HG02870 (cell line): ENCODE results near the gene FAM25G.
"Not testable (repeated sequence)": the region's sequence is repeated elsewhere in the genome, so short reads cannot be mapped to it uniquely, and the experiment has no call there.

Experiments
- ATAC-seq: cut with Tn5 transposase; IDR thresholded peaks from one replicate; pipeline ENCODE4 v1.9.1; 2021; ENCODE audit warnings: mild to moderate bottlenecking, moderate library complexity; ENCODE audit not compliant: unreplicated experiment

The FAM25G gene

DNA sequence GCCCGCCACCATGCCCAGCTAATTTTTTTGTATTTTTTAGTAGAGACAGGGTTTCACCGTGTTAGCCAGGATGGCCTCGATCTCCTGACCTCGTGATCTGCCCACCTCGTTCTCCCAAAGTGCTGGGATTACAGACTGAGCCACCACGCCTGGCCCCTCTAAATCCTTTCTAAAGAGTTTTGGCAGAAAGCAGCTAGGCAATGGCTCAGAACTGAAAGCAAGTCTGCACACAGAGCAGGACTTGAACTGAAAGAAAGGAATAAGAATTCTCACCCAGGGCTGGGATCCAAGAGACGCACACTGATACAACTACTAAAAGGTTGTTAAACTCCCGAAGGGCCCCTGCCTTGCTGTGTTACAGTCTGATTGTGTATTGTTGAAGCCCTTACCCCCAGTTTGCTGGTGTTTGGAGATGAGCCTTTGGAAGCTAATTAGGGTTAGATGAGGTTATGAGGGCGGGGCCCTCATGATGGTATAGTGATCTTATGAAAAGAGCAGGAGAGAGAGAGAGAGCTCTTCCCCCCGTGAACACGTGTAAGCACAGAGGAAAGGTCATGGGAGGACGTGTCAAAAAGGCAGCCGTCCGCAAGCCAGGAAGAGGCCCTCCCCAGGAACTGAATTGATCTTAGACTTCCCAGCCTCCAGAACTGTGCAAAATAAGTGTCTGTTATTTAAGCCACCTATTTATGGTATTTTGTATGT is 26.1 kb downstream of the FAM25G start:
- ATAC-seq = not testable (repeated sequence)

DNA sequence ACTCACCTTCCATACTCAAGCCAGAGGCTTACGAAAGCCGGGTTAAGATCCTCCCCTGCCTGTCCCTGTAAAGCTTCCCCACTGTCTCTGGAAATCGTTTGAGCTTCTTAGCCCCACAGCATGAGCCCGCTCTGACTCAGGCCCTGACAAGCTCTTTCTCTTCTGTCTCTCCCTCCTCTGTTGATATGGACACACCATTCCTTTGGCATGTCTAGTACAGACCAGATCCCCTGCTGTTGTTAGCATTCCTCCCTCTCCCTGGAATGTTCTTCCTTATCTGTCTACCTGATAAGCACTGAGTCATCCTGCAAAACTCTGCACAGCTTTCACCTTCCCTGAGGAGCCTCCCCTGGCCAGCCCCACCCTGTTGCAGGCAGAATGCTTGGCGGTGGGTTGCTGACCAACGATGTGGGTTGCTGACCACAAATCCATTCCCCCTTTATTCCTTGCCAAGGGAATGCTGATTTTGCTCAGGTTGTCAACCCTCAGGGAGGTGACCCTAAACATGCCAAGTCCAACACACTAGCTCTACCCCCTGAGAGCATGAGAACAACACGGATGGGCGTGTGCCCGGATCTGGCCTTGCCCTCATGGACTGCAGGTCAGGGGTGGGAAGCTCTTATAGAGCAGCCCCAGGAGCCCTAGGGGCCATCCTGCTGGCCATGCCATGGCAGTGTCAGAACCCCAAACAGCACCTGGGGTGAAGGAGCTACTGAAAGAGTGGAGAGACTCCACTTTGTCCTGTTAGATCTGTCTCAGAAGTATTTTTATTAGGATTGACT is 28.7 kb downstream of the FAM25G start:
- ATAC-seq = not testable (repeated sequence)

DNA sequence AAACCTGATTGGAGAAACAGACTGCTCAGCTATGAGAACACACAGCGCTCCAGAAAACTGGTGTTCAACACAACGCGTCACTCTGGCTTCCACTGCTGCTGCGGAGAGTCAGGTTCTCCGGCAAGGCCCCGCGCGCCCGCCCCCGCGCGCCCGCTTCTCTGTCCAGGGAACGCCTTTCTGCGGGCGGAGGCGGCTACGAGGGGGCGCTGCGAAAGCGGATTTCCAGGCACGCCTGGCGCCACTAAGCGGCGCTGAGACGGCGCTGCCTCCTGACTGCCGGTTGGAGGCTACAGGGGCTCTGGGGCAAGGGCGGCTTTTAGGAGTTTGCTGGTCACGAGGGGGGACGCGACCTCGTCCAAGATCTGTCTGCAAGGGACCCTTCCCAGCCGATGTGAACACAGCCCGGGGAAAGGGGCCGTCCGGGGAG is 30.2 kb downstream of the FAM25G start:
- ATAC-seq = not testable (repeated sequence)

DNA sequence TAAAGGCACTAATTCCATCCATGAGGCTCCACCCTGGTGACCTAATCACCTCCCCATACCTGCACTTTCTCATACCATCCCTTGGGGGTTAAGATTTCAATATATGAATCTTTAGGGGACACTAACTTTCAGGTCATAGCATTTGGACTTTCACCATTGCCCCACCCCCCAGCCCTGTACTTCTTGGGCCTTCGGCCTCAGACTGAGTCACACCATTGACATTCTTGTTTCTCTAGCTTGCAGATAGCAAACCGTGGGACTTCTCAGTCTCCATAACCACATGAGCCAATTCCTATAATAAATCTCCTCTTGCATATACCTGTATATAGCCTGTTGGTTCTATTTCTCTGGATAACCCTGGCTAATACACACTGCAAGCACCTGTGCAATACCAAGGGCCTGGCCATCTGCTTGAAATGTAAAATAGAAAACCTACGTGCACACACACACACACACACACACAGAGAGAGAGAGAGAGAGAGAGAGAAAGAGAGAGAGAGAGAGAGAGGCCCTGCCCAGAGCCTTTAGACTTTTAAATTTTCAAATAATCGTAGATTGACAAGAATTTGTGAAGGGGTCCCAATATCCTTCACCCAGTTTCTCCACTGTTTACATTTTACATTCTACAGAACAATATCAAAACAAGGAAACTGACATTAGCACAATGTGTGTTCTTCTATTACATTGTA is 32.9 kb downstream of the FAM25G start:
- ATAC-seq = no peak

DNA sequence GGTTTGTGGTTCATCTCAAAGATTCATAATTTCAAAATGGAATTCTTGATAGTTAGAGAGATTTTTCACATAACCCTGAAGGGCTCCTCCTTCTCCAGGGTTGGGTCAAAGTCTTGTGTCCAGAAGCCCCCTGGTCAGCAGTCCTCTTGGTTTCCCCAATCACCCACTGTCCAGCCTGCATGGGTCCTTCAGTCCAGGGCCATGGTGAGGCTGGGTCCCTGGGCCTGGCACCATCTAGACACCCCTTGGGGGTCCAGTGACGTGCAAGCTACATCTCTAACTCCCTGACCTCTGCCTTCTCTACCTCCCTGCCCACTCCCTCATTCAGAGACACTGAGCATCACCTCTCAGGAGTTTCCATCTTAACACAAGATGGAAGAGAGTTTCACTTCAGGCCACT is 33.7 kb downstream of the FAM25G start:
- ATAC-seq = no peak

DNA sequence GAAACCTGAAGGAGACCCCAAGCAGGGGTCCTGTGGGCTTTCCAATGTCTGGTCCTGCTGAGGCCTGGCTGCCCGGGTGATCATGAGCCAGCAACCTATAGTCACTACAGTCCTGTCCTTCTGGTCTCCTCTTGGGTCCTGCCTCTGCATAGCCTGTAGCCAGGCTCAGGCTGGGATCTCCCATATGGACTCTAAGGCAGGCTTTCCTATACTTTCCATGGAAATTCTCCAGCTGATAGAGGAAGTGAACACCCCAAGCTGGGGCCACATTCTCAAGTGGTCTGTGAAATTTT is 34.0 kb downstream of the FAM25G start:
- ATAC-seq = no peak

DNA sequence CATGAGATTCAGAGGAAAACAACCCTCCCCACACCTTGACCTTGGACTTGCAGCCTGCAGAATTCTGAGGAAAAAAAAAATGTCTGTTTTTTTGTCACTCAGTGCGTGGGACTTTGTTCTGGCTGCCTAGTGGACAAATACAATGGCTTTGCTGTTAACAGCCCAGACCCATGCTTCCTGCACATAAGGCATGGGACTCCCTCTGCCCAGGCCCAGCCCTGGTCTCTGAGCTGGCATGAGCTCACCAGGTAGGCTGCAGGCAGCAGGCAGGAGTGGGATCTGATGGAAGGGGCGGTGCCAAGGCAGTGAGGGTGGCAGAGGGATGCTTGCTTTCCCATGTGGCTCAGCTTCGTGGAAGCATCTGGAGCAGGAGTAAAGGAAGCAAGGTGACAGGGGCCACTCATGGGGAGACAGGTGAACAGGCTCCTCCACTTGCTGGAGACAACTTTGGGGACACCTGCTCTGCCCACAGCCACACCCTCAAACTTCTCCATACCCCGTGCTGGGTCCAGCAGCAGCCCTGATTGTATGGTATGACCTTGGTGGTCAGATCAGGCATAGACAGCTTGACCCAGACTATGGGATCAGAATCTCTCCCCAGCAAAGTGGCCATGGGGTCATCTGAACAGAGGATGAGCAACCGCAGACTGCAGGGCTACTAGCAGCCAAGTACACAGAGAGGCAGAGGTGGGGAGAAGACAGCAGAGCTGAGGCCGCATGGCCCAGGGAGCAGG is 34.5 kb downstream of the FAM25G start:
- ATAC-seq = no peak

DNA sequence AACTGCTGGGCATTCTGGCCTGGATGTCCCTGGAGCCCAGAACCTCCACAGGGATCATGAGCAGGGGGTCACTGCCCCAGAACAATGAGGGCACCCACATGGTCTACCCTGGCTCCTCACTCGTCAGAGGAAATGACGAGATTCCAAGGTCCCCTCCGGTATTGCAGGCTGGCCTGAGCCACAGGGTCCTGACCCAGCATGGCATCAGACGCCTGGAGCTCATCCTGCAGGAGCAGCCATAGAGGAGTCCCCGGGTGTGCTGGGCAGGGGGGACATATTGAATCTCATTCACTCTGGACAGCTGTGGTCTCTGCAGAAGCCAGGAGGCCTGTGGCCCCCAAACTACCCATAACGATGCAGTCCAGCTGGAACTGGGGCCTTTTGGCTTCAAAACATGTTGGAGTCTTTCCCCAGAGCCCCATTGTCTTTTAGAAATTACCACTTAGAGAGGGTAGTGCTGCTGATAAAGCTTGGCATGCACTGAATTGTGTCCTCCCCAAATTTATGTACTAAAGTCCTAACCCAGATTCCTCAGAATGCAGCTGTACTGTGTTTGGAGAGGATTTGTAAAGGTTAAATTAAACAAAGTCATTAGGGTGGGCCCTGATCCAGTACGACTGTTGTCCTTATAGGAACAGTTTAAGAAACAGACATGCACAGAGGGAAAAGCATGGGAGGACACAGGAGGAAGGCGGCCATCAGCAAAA is 35.3 kb downstream of the FAM25G start:
- ATAC-seq = no peak

DNA sequence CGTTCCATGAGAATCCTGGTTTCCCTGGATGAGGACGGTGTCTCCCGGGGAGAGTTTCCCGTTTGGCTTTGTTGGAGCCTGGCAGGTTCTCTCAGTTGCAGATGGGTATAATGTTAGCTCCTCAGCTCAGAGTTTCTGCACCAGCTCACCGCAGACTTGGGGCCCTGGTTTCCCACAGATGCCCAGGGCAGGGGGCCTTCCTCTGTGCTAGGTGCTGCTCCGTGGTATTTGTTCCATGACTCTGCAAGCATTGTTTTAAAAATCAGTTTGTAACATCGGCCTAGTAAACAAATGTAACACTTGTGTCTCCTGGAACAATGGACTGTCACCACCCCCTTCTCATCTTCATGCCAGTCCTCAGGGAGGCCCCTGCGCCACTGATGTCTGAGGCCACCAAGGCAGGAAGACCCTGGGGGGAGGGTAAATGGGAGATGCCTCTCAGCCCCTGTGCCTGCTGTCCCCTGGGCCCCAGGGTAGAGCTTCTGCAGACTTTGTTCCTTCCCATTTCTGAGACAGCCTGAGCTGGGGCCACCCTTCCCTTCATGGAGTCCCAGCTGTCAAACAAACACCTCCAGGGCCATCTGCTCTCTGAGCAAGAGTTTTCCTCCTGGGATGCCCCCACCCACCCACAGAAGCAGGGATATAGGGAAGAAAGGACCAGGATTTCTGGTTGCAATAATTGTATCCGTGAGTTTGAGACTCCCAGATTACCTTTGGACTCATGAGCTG is 36.0 kb downstream of the FAM25G start:
- not testable (repeated sequence) for ATAC-seq

DNA sequence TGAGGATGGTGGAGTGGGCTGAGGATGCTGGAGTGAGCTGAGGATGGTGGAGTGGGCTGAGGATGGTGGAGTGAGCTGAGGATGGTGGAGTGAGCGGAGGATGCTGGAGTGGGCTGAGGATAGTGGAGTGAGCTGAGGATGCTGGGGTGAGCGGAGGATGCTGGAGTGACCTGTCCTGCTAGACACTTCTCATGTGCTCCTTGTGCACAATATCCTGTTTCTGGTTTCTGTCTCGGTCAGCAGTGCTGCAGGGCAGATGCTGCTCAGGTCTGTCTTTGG is 36.8 kb downstream of the FAM25G start:
- no peak for ATAC-seq

DNA sequence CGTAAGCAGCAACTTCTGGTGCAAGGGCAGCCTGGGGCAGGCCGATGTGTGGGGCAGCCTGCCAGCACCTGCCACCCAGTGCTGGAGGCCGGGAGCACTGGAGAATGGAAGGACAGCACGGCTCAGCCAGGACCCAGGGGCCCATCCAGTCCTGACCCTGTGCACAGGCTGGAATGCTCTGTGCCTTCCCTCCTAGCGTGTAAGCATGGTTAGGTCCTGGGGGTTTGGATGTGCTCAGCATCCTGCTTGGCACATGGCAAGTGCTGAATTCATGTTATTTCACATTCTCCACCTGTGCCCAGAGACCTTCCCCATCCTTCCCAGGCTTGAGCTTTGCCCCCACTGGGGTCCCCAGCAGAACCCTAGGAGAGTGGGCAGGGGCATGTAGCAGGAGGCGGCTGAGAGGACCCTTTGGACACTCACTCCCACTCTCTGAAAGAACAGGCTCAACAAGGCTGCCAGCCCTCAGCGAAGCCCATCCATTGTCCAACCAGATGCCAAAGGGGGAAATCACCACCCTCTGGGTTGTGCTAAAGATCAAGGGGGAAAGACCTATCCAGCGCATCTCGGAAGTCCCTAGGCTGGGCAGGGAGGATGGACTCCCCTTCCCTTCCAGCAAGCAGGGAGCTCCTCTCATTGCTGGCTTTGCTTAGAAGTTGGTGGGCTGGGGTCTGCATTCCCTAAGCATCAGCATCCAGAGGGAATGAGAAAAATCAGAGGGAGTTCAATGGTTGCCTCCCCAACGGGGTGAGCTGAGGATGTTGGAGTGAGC is 37.3 kb downstream of the FAM25G start:
- no peak for ATAC-seq

DNA sequence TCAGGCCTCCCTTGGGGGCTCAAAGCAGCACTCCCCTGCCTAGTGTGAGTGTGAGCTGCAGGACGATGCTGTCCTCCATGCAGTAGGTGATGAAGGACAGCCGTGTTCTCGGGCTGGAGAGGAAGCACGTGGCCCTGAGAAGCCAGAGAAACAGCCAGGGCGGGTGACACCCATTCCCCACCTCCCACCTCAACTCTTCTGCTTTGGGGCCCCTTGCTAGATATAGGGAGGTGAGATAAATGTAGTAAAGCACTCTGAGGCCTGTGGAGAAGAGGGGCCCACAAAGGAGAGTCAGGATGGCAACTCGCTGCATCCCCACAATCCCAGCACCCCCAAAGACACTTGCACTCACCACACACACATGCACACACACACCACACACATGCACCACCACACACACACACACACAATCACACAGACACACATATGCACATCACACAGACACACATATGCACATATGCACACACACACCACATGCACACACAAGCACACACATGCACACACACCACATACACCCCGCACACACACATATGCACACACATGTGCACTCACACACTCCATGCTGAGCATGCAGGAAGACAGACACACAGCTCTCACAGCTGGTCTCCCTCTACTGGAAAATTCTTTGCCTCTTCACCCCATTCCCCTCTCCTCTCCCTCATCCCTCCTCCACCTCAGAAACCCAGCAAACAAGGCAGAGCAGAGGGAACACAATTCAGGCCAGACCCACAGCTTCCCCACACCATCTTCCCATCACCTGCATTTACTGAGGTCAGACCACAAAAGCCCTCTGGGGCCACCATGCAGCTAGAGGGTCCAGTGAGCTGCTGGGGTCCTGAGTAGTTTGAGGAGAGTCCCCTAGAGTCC is 38.1 kb downstream of the FAM25G start:
- ATAC-seq = no peak

DNA sequence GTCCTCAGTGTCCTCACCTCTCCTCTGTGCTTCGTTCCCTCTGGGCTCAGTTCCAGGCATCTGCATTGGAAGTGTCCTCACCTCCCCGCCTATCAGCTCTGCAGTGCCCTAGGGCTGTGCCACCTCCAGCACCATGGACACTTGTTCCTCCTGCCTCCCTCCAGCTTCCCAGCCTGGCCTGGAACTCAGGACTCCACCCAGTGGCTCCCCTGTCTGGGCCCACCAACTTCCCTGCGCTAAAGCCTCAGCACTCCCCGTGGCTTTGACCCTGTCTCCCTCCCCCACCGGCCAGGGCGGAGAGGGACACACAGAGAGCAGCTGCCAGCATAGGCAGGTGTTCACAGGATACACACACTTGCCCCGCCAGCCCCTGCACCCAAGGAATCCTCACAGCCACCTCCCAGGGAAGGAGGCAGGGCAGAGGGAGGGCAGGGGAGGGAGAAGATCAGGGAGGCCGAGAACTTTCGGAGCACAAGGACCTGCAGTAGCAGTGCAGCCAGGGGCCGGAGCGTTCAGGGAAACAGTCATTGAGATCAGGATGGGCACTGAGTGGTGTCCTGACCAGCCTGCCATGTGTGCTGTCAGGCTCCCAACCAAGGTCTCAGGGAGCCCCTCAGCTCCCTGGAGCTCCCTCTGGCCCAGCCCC is 38.9 kb downstream of the FAM25G start:
- no peak for ATAC-seq

DNA sequence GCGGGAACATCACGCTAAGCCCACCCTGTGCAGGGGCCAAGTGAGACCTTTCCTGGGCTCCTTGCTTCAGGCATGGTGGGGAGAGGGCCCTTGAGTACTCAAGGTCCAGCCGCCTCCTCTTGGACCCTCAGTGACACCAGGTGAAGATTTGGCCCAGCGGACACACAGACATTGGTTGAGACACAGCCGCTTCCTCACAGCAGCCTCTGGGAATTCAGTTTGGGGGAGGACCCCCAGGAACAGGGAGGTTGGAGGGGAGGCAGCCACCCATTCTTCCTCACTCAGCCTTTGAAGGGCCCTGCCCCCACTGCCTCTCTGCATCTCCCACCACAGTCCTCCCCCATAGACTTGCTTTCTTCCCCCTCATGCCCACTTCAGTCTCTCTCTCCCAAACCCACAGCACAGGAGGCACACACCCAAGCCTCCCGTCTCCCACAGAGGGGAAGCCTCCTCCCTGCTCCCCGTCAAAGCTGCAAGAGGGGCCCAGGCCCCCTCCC is 39.5 kb downstream of the FAM25G start:
- no peak for ATAC-seq

DNA sequence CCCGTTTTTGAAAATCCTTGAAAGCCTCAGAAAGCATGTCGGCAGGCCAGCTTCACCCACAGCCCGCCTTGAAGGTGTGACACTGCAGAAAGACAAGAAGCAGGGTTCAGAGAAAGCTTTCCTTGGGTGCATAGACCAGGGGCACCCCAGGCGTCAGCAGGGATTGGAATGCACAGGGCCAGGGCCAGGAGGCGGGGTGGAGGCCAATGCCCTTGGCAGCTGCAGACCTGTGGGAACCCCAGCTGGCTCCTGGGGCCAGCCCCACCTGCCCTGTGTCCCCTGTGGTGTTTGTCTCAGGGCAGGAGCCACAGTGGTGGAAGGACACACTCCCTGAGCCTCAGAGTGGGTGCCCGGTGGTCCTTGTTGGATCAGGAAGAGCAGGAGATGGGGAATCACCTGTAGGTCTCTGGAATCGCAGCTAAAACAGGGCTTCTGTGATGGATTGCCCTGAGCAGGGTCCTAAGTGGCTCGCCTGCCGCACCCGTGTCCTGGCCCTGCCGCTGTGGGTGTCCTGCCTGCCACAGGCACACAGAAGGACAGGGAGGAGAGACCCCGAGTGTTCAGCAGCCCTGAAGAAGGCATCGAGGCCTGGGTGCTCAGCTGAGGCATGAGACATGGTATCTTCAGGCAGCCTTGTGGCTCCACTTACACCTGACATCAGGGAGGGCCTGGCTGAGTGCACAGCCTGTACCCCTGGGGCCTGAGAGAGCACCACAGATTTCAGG is 40.1 kb downstream of the FAM25G start:
- ATAC-seq = no peak

DNA sequence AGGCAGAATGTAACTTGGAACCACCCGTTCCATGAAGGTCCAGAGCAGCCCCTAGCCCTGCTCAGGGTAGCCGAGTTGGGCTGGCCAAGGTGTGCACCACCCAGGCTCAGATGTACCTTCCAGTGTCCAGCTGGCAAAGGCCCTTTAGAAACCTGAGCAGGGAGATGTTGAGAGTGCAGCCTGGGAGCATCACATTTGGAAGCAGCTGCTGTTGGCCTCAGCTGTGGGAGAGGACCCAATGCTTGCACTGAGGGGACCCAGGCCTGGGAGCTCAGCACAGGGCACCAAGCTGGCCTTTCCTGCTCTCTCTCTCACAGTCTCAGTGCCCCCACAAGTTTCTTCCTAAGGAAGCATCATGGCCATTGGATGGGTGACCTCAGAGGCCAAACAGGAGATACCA is 41.1 kb downstream of the FAM25G start:
- no peak for ATAC-seq

DNA sequence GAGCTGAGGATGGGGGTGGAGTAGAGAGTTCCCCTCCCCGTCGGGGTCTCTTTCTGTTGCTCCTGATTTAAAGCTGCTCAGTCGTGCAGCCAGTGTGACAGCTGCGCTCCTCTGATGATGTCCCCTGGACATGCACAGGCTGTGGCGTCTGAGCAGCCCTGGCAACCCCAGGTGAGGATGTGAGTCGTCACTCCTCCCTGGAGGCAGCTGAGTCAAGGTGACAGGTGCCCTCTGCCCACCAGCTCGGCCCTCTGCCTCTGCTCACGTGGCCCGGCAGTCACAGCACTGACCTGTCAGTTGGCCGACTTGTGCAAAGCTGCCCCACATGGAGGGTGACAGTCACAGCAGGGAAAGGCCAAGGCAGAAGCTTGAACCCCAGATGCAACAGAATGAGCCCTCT is 41.5 kb downstream of the FAM25G start:
- no peak for ATAC-seq
